G401 (cell line): Measurements from ENCODE around the gene SLC5A9. TPM values are rescaled to one million over a fixed set of nuclear protein-coding genes. Genes with fewer than 3 reads are reported as not detected.
"Not testable (repeated sequence)": the region's sequence is repeated elsewhere in the genome, so short reads cannot be mapped to it uniquely, and the experiment has no call there.

Experiments
- DNase-seq: peaks from one replicate; pipeline ENCODE4 v3.0.0-alpha.2; 2015; ENCODE audit warnings: low spot score
- in situ Hi-C: cut with HindIII; loops from 2 replicates; pipeline ENCODE4 v1.10.0; 2016; ENCODE audit warnings: low sequenced_read_pairs, mixed read lengths
- total RNA-seq: library from RNA; depleted of rRNA; stranded (reverse); fragments of >200 nt; shearing (Covaris generic); gene quantifications from 2 replicates; pipeline ENCODE4 v1.2.3, GENCODE V29; 2014

SLC5A9 gene
- total RNA-seq, 1 experiment from 2014 or later = not detected

- DNase-seq = no peak
- in situ Hi-C loops = no loop called here
Observed at GRCh38 chr1:48208251-48208650, 14.3 kb upstream of the SLC5A9 start.

- in situ Hi-C loops = no loop called here
- no peak for DNase-seq
Observed at GRCh38 chr1:48208652-48209051, 13.9 kb upstream of the SLC5A9 start.

- DNase-seq, in situ Hi-C loops: not testable (repeated sequence)
Observed at GRCh38 chr1:48213462-48213861, 9.1 kb upstream of the SLC5A9 start.

DNA sequence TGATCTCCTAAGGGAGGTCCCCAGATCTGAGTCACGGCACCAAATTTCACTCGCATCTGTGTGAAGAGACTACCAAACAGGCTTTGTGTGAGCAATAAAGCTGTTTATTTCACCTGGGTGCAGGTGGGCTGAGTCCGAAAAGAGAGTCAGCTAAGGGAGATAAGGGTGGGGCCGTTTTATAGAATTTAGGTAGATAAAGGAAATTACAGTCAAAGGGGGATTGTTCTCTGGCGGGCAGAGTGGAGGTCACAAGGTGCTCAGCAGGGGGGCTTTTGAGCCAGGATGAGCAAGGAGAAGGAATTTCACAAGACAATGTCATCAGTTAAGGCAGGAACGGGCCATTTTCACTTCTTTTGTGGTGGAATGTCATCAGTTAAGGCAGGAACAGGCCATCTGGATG, 8.2 kb upstream of the SLC5A9 start:
- in situ Hi-C loops = not testable (repeated sequence)

GRCh38 chr1:48214820-48215219, 7.7 kb upstream of the SLC5A9 start:
- in situ Hi-C loops = no loop called here
- DNase-seq = peak; percentile 89

More for the DNA sequence above, 8.2 kb upstream of the SLC5A9 start:
- DNase-seq = not testable (repeated sequence)

DNA sequence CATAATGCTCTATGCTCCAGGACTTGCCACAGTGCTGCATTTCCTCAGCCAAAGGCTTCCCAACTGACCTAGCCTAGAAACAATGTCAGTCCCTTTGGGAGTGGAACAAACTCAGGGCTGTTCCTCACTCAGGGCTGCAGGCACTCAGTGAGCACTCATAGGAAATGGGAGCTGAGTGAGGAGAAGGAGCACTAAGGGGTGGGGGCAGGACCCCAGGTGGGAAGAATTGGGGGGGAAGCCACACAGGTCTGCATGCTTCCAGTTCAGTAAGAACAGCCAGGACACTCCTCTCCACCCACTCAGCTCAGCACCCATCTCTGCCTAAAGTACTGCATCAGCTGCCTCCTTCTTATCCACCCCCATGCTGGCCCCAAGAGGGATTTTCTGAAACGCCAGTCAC, 7.3 kb upstream of the SLC5A9 start:
- no peak for DNase-seq
- in situ Hi-C loops = no loop called here

DNA sequence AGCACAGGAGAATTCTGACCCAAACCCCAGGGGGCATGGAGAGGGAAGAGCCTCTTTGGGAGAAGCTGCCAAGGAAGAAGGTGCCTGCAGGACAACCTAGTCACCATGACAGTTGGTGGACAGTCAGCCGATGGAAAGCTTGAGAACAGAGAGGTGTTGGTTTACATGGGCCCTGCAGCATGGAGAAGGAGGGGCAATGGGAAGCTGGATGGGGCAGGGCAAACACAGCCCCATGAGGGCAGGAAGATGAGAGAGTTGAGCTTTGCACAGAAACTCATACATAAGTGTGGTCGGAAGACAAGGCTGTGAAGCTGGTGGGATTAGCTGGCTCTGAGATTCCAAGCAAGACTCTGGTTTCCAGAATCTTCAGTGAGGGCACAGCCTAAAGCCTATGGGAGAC, 6.6 kb upstream of the SLC5A9 start:
- DNase-seq = no peak
- in situ Hi-C loops = no loop called here

- in situ Hi-C loops = no loop called here
- no peak for DNase-seq
Observed at GRCh38 chr1:48216313-48216712, 6.2 kb upstream of the SLC5A9 start.

- in situ Hi-C loops = no loop called here
Observed at GRCh38 chr1:48216941-48217340, 5.6 kb upstream of the SLC5A9 start.

DNA sequence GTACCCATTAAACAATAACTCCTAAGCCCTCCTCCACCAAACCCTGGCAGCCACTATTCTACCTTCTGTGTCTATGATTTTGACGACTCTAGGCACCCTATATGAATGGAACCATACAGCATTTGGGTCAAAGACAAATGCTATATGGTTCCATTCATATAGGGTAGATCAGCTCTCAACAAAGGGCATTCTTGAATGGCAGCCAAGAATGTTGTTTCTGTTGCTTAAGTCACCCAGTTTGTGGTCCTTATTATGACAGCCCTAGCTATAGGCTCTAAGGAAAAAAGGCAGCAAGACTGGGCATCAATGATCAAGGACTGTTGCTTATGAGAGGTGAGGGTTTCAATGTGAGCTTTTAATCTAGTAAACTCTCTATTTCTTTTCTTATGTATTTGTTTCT, 4.7 kb upstream of the SLC5A9 start:
- DNase-seq = no peak
- in situ Hi-C loops = no loop called here

More at GRCh38 chr1:48216941-48217340, 5.6 kb upstream of the SLC5A9 start:
- no peak for DNase-seq

GRCh38 chr1:48219803-48220202, 2.7 kb upstream of the SLC5A9 start:
- DNase-seq = no peak
- in situ Hi-C loops = no loop called here

- no peak for DNase-seq
- in situ Hi-C loops = no loop called here
Observed at GRCh38 chr1:48221122-48221521, 1.4 kb upstream of the SLC5A9 start.

GRCh38 chr1:48221657-48222056, 859 bp upstream of the SLC5A9 start:
- DNase-seq = no peak
- in situ Hi-C loops = no loop called here

DNA sequence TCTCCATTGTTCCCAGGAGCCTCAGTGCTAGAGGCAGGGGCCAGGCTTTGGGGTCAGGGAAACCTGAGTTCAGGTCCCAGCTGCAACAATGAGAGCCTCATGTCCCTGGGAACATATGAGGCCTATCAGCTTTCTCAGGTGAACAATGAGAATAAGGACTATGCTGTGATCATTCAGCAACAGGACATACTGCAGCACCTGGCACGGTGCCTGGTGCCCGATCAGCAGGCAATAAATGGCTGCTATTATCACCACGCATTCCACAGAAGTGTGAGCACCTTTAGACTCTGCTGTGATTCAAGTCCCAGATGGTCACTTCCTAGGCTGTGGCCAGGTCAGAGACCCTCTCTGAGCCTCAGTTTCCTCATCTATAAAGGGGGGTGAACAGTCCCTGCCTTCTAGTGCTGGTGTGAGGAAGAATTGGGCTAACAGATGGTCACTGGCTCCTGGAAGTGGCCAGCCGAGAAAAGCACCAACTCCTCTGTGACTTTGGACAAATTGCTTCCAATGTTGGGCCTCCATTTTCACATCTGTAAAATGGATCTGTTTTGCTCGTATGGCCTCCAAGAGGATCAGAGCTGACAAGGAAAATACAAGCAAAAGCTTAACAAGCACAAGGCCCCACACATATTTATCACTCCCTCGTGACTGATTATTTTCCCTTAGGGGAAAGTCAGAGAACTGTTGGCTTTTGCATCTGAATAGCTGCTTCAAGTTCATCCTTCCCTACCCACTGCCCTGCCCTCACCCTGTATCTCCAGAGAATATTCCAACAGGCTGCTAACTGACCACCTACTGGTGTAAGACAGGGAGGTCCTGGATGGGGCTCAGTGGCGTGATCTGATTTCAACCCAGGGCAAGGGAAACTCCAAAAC, 1.1 kb downstream of the SLC5A9 start:
- peak; percentile 46 for DNase-seq
- in situ Hi-C loops = no loop called here

- DNase-seq = no peak
- in situ Hi-C loops = no loop called here
Observed at GRCh38 chr1:48224791-48225190, 2.3 kb downstream of the SLC5A9 start.

GRCh38 chr1:48225579-48225978, 3.1 kb downstream of the SLC5A9 start:
- in situ Hi-C loops = no loop called here
- DNase-seq = no peak

- DNase-seq = no peak
- in situ Hi-C loops = no loop called here
Observed at GRCh38 chr1:48227165-48228013, 4.9 kb downstream of the SLC5A9 start.

DNA sequence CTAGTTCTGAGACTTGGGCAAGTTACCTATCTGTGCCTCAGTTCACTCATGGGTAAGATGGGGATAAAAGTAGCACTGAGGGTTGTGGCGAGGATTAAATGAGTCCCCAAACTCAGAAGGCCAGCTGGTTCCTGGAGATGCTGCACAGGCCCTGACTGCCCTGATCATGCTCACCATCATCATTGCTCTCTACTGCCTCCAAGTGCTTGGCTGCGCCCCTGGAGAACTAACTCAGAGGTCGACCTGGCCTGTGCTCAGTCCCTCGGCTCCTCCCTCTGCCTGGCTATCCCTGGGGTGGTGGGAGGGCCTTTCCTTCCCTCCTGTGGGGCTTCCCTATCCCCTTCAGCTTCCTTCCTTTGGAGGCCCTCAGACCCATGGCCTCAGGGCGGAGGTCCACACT, 5.6 kb downstream of the SLC5A9 start:
- in situ Hi-C loops = no loop called here
- no peak for DNase-seq

- DNase-seq = no peak
- in situ Hi-C loops = no loop called here
Observed at GRCh38 chr1:48229317-48229716, 6.8 kb downstream of the SLC5A9 start.

- in situ Hi-C loops = no loop called here
- no peak for DNase-seq
Observed at GRCh38 chr1:48230236-48230635, 7.7 kb downstream of the SLC5A9 start.
